HL-60 (cell line): ENCODE results near the gene ACOT12.

ENCODE experiments used
- CTCF ChIP-seq: IDR thresholded peaks from one replicate; pipeline ENCODE4 v1.5.1; 2011; ENCODE audit warnings: low read length, control low read depth, inconsistent platforms; ENCODE audit not compliant: insufficient read depth
- POLR2AphosphoS5 ChIP-seq: IDR thresholded peaks from 2 replicates; pipeline ENCODE4 v1.6.1; 2012; ENCODE audit warnings: low read depth
- REST ChIP-seq: IDR thresholded peaks from 2 replicates; pipeline ENCODE4 v1.6.1; 2012; ENCODE audit warnings: low read depth; ENCODE audit not compliant: insufficient replicate concordance
- SPI1 ChIP-seq: IDR thresholded peaks from 2 replicates; pipeline ENCODE4 v1.6.1; 2012; ENCODE audit warnings: low read depth, mild to moderate bottlenecking, borderline replicate concordance

- TF ChIP-seq POLR2AphosphoS5 = no peak
- no peak for TF ChIP-seq CTCF
- no peak for TF ChIP-seq SPI1
- no peak for TF ChIP-seq REST
Measured at GRCh38 chr5:81300921-81301270, 93.0 kb downstream of the ACOT12 start.
